HCT116 (cell line): ENCODE measurements around the gene B3GNT2. TPM values are rescaled to one million over a fixed set of nuclear protein-coding genes. Genes with fewer than 3 reads are reported as not detected.

Experiments used
- ATAC-seq: fragments of 200-7000 bp; cut with Tn5 transposase; 2 replicates; pipeline ENCODE4 v1.9.1; 2020; ENCODE audit warnings: mild to moderate bottlenecking, moderate library complexity
- BruUV-seq: library from RNA; stranded (reverse); fragments of 400-500 nt; replicated peaks from 2 replicates; lab custom pipeline; 2021; lab: Mats Ljungman, UMichigan
- CTCF ChIA-PET: fragments of 300-600 bp; sonication (Branson Sonifier 250); formaldehyde crosslinking; loops from one replicate; lab custom pipeline; 2021; ENCODE audit warnings: antibody characterized with exemption; lab: Charles Lee
- POLR2A ChIA-PET: fragments of 300-600, 350-600 bp; sonication (Branson Sonifier 250); formaldehyde crosslinking; loops from one replicate; lab custom pipeline; 2021; ENCODE audit warnings: antibody characterized with exemption; lab: Charles Lee
- RAD21 ChIA-PET, 2 experiments: fragments of 300-600 bp; sonication (Branson Sonifier 250); formaldehyde crosslinking; loops; one replicate each; lab custom pipeline; 2023; ENCODE audit warnings: low total read pairs in 2 of 2; ENCODE audit not compliant: uncharacterized antibody in 2 of 2, unreplicated experiment in 2 of 2, low non-redundant PET in 1 of 2; lab: Charles Lee
- DNase-seq: peaks from one replicate; pipeline ENCODE4 v3.0.0-alpha.2; 2010; ENCODE audit warnings: low read depth, low spot score
- H2AFZ ChIP-seq: fragments of 200-600 bp; shearing (Covaris generic), sonication (generic); 2 replicates; pipeline ENCODE4 v1.6.1; 2017; ENCODE audit warnings: low read depth, mixed run types, mixed read lengths, antibody characterized with exemption, low read length; ENCODE audit not compliant: poor library complexity, severe bottlenecking
- H3K27ac ChIP-seq: 2 replicates; pipeline ENCODE4 v1.5.1; 2012; ENCODE audit warnings: low read depth, low read length
- H3K27me3 ChIP-seq: fragments of 200-600 bp; sonication (generic); 2 replicates; pipeline ENCODE4 v1.6.1; 2016; ENCODE audit warnings: mixed run types, low read length, mixed read lengths; ENCODE audit not compliant: insufficient read depth
- H3K36me3 ChIP-seq, 2 experiments: fragments of 200-500 bp in 1 of 2; fragments of 200-600 bp in 1 of 2; sonication (Bioruptor generic) in 1 of 2; sonication (generic) in 1 of 2; 2 replicates each; pipeline versions ENCODE4 v1.5.1 to v1.6.1; 2014 to 2016; ENCODE audit warnings: low read length in 2 of 2, inconsistent platforms in 1 of 2, mixed read lengths in 1 of 2, mixed run types in 1 of 2; ENCODE audit not compliant: insufficient read depth in 2 of 2, control insufficient read depth in 1 of 2
- H3K4me1 ChIP-seq, 2 experiments: fragments of 200-600 bp in 1 of 2; sonication (generic) in 1 of 2; 2 replicates each; pipeline versions ENCODE4 v1.5.1 to v1.6.1; 2012 to 2017; ENCODE audit warnings: low read length in 2 of 2, inconsistent platforms in 1 of 2, mild to moderate bottlenecking in 1 of 2, mixed read lengths in 1 of 2, mixed run types in 1 of 2, moderate library complexity in 1 of 2; ENCODE audit not compliant: insufficient read depth in 2 of 2, control insufficient read depth in 1 of 2
- H3K4me2 ChIP-seq: fragments of 200-600 bp; sonication (generic); 2 replicates; pipeline ENCODE4 v1.6.1; 2017; ENCODE audit warnings: mixed run types, low read length, mixed read lengths
- H3K4me3 ChIP-seq, 2 experiments: fragments of 200-600 bp in 1 of 2; sonication (generic) in 1 of 2; replicated peaks in 1 of 2; 2 replicates each; pipeline ENCODE4 v1.5.1; 2011 to 2016; ENCODE audit warnings: low read length in 2 of 2, control low read depth in 1 of 2, low read depth in 1 of 2, mild to moderate bottlenecking in 1 of 2, mixed read lengths in 1 of 2, mixed run types in 1 of 2
- H3K79me2 ChIP-seq: fragments of 200-600 bp; sonication (generic); 2 replicates; pipeline ENCODE4 v1.6.1; 2017; ENCODE audit warnings: mild to moderate bottlenecking, mixed run types, low read length, moderate library complexity, mixed read lengths; ENCODE audit not compliant: insufficient read depth
- H3K9ac ChIP-seq: fragments of 200-600 bp; sonication (generic); 2 replicates; pipeline ENCODE4 v1.6.1; 2016; ENCODE audit warnings: low read length, mixed read lengths
- H3K9me2 ChIP-seq: fragments of 200-600 bp; sonication (generic), shearing (Covaris generic); 2 replicates; pipeline ENCODE4 v1.6.1; 2017; ENCODE audit warnings: mixed run types, mild to moderate bottlenecking, moderate library complexity; ENCODE audit not compliant: insufficient read depth
- H3K9me3 ChIP-seq, 2 experiments: fragments of 200-500 bp in 1 of 2; fragments of 200-600 bp in 1 of 2; sonication (Bioruptor generic) in 1 of 2; sonication (generic) in 1 of 2; 2 replicates each; pipeline ENCODE4 v1.6.1; 2014 to 2017; ENCODE audit warnings: low read length in 2 of 2, mixed read lengths in 2 of 2, inconsistent platforms in 1 of 2, low read depth in 1 of 2, mild to moderate bottlenecking in 1 of 2, mixed run types in 1 of 2, moderate library complexity in 1 of 2; ENCODE audit not compliant: control insufficient read depth in 1 of 2, insufficient read depth in 1 of 2
- H4K20me1 ChIP-seq: fragments of 200-600 bp; sonication (generic), shearing (Covaris generic); 2 replicates; pipeline ENCODE4 v1.6.1; 2017; ENCODE audit warnings: mixed run types, mild to moderate bottlenecking, moderate library complexity; ENCODE audit not compliant: insufficient read depth
- CEBPB ChIP-seq: IDR thresholded peaks from 2 replicates; pipeline ENCODE4 v1.6.1; 2012; ENCODE audit warnings: low read depth
- EGR1 ChIP-seq: IDR thresholded peaks from 2 replicates; pipeline ENCODE4 v1.6.1; 2012; ENCODE audit warnings: low read depth
- ELF1 ChIP-seq: IDR thresholded peaks from 2 replicates; pipeline ENCODE4 v1.6.1; 2012; ENCODE audit warnings: low read depth, borderline replicate concordance
- JUND ChIP-seq: IDR thresholded peaks from 2 replicates; pipeline ENCODE4 v1.6.1; 2012
- POLR2AphosphoS5 ChIP-seq: IDR thresholded peaks from 2 replicates; pipeline ENCODE4 v1.6.1; 2011; ENCODE audit warnings: mild to moderate bottlenecking, low read depth, low read length, moderate library complexity
- RAD21 ChIP-seq: IDR thresholded peaks from 2 replicates; pipeline ENCODE4 v1.6.1; 2012; ENCODE audit warnings: low read depth, mild to moderate bottlenecking
- SP1 ChIP-seq: IDR thresholded peaks from 2 replicates; pipeline ENCODE4 v1.6.1; 2012; ENCODE audit warnings: low read depth
- SRF ChIP-seq: IDR thresholded peaks from 2 replicates; pipeline ENCODE4 v1.6.1; 2012; ENCODE audit warnings: low read depth
- TCF7L2 ChIP-seq: IDR thresholded peaks from 2 replicates; pipeline ENCODE4 v1.7.0; 2011; ENCODE audit warnings: borderline replicate concordance, inconsistent platforms; ENCODE audit not compliant: insufficient read depth, insufficient read length; ENCODE audit errors: extremely low read depth
- ZFX ChIP-seq: fragments of 450-650 bp; IDR thresholded peaks from 2 replicates; pipeline ENCODE4 v1.6.1; 2017
- intact Hi-C: fragments of 100-400 bp; cut with micrococcal nuclease; formaldehyde crosslinking; loops from 2 replicates; pipeline ENCODE4 v1.10.0; 2022
- total RNA-seq: library from RNA; stranded (reverse); gene quantifications from one replicate; pipeline ENCODE4 v1.2.1, GENCODE V29; 2021; ENCODE audit not compliant: unreplicated experiment
- TF ChIP-seq, protein P1 (sequence below): IDR thresholded peaks from 2 replicates; pipeline ENCODE4 v1.6.1; 2012
- TF ChIP-seq, protein P2 (sequence below): IDR thresholded peaks from 2 replicates; pipeline ENCODE4 v1.6.1; 2011; ENCODE audit warnings: mild to moderate bottlenecking, low read length, moderate library complexity; ENCODE audit not compliant: insufficient replicate concordance; ENCODE audit errors: extremely low read depth

The B3GNT2 gene
- total RNA-seq, 1 experiment from 2014 or later = 21.5 TPM

DNA sequence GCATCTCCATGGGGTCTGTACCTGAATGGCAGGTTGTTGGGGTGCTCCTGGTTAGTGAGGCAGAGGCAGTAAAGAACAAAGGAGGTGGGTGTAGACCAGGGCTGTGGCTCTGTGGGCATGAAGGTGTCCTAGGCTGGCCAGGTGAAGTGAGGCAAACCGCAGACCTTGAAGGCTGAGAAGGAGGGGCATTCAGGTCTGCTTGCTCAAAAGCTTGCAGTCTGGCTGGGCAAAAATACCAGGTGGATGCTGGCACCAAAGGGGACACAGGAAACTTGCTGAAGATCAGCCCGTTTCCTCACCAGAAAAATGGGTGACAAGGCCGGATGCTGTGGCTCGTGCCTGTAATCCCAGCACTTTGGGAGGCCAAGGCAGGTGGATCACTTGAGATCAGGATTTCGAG lies 6.7 kb upstream of the B3GNT2 start:
- Histone ChIP-seq H3K4me3 (no peak overlapping the region), H2AFZ (no peak overlapping the region), H3K4me2 (no peak overlapping the region), H3K9me2 (no peaks in the 10 kb centered on the region), H3K9ac (no peak overlapping the region), H3K27ac (no peak overlapping the region), H3K4me1 (no peaks in the 10 kb centered on the region), H3K79me2 (no peaks in the 10 kb centered on the region), H3K36me3 (no peaks in the 10 kb centered on the region)
- no TSS peak for BruUV-seq
- intact Hi-C loops = no loop called here
- no peak for ATAC-seq
- CTCF ChIA-PET = no interaction called here
- DNase-seq = no peak
- TF ChIP-seq SRF = no peak
- TF ChIP-seq RAD21 = no peak
- TF ChIP-seq, protein P1, sequence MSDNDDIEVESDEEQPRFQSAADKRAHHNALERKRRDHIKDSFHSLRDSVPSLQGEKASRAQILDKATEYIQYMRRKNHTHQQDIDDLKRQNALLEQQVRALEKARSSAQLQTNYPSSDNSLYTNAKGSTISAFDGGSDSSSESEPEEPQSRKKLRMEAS = no peak
- TF ChIP-seq EGR1 = no peak
- TF ChIP-seq, protein P2, sequence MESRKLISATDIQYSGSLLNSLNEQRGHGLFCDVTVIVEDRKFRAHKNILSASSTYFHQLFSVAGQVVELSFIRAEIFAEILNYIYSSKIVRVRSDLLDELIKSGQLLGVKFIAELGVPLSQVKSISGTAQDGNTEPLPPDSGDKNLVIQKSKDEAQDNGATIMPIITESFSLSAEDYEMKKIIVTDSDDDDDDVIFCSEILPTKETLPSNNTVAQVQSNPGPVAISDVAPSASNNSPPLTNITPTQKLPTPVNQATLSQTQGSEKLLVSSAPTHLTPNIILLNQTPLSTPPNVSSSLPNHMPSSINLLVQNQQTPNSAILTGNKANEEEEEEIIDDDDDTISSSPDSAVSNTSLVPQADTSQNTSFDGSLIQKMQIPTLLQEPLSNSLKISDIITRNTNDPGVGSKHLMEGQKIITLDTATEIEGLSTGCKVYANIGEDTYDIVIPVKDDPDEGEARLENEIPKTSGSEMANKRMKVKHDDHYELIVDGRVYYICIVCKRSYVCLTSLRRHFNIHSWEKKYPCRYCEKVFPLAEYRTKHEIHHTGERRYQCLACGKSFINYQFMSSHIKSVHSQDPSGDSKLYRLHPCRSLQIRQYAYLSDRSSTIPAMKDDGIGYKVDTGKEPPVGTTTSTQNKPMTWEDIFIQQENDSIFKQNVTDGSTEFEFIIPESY = no peak
- TF ChIP-seq JUND = no peak
- TF ChIP-seq ZFX = no peak
- TF ChIP-seq POLR2AphosphoS5 = no peak
- TF ChIP-seq SP1 = no peak
- TF ChIP-seq CEBPB = no peak
- TF ChIP-seq ELF1 = no peak
- TF ChIP-seq TCF7L2 = no peak
- TF ChIP-seq, all 23 proteins: peak for 0
- ChIA-PET POLR2A (no interaction called here), RAD21 (no interaction called here)
- Histone ChIP-seq H4K20me1 (no peaks in the 10 kb centered on the region), H3K27me3 (no peaks in the 10 kb centered on the region), H3K9me3 (no peaks in the 10 kb centered on the region)
